Activated naive CD4-positive, alpha-beta T cell treated with anti-CD3 and anti-CD28 coated beads for 36 hours (primary cell): Measurements from ENCODE around the gene FOXL3. TPM values are rescaled to one million over a fixed set of nuclear protein-coding genes. Genes with fewer than 3 reads are reported as not detected.
A peak's percentile ranks its signal among the peaks of the same experiment; 100 is the strongest.

Experiments
- CTCF ChIA-PET: fragments of 350-600 bp; sonication (Branson Sonifier 250); formaldehyde crosslinking; loops from one replicate; lab custom pipeline; 2021; ENCODE audit warnings: antibody characterized with exemption; lab: Charles Lee
- DNase-seq: peaks from one replicate; pipeline ENCODE4 v3.0.0-alpha.2; 2020
- H3K27ac Mint-ChIP-seq: one replicate; pipeline ENCODE4 v1.8.0; 2021; ENCODE audit warnings: mild to moderate bottlenecking, mixed read lengths
- H3K27me3 Mint-ChIP-seq: one replicate; pipeline ENCODE4 v1.8.0; 2021; ENCODE audit warnings: low read depth, mixed read lengths
- H3K36me3 Mint-ChIP-seq: one replicate; pipeline ENCODE4 v1.8.0; 2021; ENCODE audit warnings: low read depth, mixed read lengths
- H3K4me1 Mint-ChIP-seq: one replicate; pipeline ENCODE4 v1.8.0; 2021; ENCODE audit warnings: low read depth, mixed read lengths
- H3K4me3 Mint-ChIP-seq: one replicate; pipeline ENCODE4 v1.8.0; 2021; ENCODE audit warnings: mild to moderate bottlenecking, moderate library complexity, mixed read lengths
- H3K9me3 Mint-ChIP-seq: one replicate; pipeline ENCODE4 v1.8.0; 2021; ENCODE audit warnings: mixed read lengths
- intact Hi-C: fragments of 100-400 bp; cut with micrococcal nuclease; formaldehyde crosslinking; loops from one replicate; pipeline ENCODE4 v1.15.1; 2023
- total RNA-seq, 2 experiments: library from RNA; stranded (reverse); gene quantifications; one replicate each; pipeline ENCODE4 v1.2.3, GENCODE V29; 2021

FOXL3 gene
- total RNA-seq, 2 experiments from 2014 or later = not detected

DNA sequence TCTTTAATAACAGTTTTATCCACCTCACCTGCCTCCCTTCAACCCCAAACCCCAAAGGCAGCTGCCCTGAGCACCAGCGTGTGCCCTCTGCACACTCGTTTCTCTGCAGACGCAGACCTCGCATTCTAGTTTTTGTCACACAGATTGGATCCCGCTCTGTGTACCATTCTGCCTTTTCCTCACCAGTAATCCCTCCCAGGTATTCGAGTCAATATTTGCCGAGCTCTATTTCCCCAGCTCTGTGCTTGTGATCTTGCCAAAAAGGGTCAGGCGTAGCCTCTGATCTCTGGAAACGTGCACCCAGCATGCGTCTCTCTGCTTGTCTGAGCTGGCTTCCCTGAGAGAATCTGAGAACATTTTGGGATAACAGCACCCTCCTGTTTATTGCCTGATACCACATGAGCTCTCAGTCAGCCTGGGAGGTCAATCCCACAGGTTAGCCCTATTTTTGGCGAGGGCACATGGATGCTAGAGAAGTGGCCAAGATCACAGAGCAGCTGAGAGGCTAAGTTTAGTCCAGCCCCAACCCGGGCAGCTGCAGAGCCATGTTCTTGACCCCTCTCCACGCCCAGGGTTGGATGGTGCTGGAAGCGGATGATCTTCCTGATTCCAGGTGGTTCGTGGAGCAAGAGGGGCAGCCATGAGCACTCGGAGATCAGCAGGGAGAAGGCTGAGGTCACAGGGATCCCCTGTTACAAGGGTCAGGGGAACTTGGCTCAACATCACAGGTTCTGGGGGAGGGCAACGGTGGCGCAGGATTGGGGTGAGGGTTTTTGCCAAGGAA is 29.1 kb downstream of the FOXL3 start:
- H3K27ac Mint-ChIP-seq = no peak overlapping the region
- no peaks in the 10 kb centered on the region for H3K4me1 Mint-ChIP-seq
- no peak for DNase-seq
- H3K4me3 Mint-ChIP-seq = no peak overlapping the region
- H3K27me3 Mint-ChIP-seq = peaks cover 25% of the 10 kb centered on the region
- intact Hi-C loops = no loop called here
- no peaks in the 10 kb centered on the region for H3K36me3 Mint-ChIP-seq
- H3K9me3 Mint-ChIP-seq = peaks cover 2% of the 10 kb centered on the region
- CTCF ChIA-PET = interaction anchor here (0.7 to 1.2 kb wide), 3 partner anchors 55 to 555 kb away, joined by 3 to 4 read pairs (median 3); no protein-coding TSS in a partner anchor

DNA sequence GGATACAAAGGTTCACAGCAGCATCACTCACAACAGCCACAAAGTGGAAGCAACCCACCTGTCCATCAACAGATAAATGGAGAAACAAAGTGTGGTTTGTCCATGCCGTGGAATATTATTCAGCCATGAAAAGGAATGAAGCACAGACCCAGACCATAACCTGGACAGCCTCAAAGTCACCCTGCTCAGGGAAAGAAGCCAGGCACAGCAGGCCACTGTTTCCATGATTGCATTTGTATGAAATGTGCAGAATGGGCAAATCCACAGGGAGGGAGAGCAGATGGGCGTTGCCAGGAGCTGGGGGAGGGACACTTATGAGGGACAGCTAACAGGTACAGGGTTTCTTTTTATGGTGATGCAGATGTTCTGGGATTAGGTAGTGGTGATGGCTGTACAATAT is 30.3 kb downstream of the FOXL3 start:
- H3K36me3 Mint-ChIP-seq = no peaks in the 10 kb centered on the region
- intact Hi-C loops = no loop called here
- no peaks in the 10 kb centered on the region for H3K4me1 Mint-ChIP-seq
- peaks cover 25% of the 10 kb centered on the region for H3K27me3 Mint-ChIP-seq
- H3K9me3 Mint-ChIP-seq = no peaks in the 10 kb centered on the region
- CTCF ChIA-PET = interaction anchor here (0.7 to 2.0 kb wide), 2 partner anchors 141 to 454 kb away, joined by 3 to 7 read pairs; no protein-coding TSS in a partner anchor
- no peak overlapping the region for H3K4me3 Mint-ChIP-seq
- no peak overlapping the region for H3K27ac Mint-ChIP-seq
- DNase-seq = no peak

DNA sequence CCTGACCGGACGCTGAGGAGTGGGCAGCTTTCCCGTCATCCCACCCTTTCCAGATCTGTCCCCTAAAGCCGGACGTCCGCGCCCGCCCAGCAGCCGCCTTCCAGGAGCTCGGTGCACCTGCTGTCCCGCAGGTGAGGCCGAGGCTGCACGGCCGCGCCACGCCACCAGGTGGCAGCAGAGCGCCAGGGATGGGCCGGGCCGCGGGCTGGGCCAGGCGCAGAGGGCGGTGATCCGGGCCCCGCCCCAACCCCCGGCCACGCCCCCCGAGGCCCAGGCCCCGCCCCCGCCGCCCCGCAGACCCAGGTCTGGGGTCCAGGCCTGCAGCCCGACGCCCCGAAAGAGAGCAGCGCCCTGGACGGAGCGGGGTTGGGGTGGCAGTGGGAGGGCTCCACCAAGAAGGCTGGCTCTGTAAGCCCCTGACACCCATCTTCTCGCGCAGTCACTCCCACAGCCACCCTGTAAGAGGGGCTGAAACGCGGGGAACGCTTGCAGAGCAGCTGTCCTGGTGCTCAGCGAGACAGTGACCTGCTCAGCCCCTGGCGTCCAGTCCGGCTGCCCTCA is 32.2 kb downstream of the FOXL3 start:
- Mint-ChIP-seq H3K27ac (no peak overlapping the region), H3K36me3 (no peaks in the 10 kb centered on the region), H3K4me1 (no peaks in the 10 kb centered on the region), H3K27me3 (peaks cover 21% of the 10 kb centered on the region), H3K9me3 (peaks cover 2% of the 10 kb centered on the region), H3K4me3 (no peak overlapping the region)
- DNase-seq = peak; percentile 83
- intact Hi-C loops = loop anchor here (1.0 to 2.0 kb wide), 2 partner anchors 452 to 551 kb away; no protein-coding TSS in a partner anchor
- CTCF ChIA-PET = interaction anchor here (0.6 to 2.0 kb wide), 9 partner anchors 9 to 551 kb away, joined by 3 to 8 read pairs (median 3); no protein-coding TSS in a partner anchor

DNA sequence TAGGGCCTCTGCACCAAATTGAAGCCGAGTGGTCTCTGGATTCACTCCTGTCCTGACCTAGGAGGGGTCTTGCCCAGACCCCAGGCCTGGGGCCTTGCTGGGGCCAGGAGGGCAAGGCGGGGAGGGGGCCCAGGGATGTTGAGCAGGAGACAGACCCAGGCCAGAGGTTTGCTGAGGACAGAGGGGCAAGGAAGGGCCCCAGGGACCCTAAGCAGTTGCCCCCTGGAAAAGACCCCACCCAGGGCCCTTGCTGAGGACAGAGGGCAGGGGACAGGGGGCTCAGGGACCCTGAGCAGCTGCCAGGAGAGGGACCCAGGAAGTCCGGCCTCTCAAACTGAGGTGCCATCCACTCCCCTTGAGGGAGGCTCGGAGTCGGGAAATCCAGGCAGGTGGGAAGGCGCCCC is 32.7 kb downstream of the FOXL3 start:
- intact Hi-C loops = loop anchor here (1.0 to 2.0 kb wide), 2 partner anchors 452 to 550 kb away; no protein-coding TSS in a partner anchor
- H3K4me1 Mint-ChIP-seq = no peaks in the 10 kb centered on the region
- CTCF ChIA-PET = interaction anchor here (1.0 to 1.8 kb wide), 3 partner anchors 10 to 14 kb away, joined by 3 to 8 read pairs (median 3); no protein-coding TSS in a partner anchor
- H3K4me3 Mint-ChIP-seq = no peak overlapping the region
- H3K9me3 Mint-ChIP-seq = peaks cover 2% of the 10 kb centered on the region
- H3K36me3 Mint-ChIP-seq = no peaks in the 10 kb centered on the region
- H3K27me3 Mint-ChIP-seq = peaks cover 16% of the 10 kb centered on the region
- no peak for DNase-seq
- no peak overlapping the region for H3K27ac Mint-ChIP-seq

DNA sequence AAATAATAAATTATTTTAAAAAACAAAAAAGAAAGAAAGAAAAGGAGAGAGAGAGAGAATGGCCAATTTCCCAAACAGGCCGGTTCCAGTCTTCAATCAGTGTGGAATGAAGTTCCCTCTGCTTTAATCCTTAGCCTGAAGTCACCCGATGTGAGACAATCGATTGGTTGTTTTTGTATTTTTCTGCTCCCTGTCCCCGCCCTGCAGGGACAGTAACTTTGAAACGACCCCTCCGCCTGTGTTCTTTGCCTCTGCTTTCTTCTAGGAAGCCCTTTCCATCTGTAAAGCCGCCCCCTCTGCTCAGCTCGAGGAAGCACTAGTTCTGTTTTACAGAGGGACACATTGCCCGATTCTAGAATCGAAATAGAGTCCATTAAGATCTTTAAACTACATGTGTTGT is 33.4 kb downstream of the FOXL3 start:
- CTCF ChIA-PET = no interaction called here
- H3K27ac Mint-ChIP-seq = no peak overlapping the region
- H3K4me3 Mint-ChIP-seq = no peak overlapping the region
- peaks cover 2% of the 10 kb centered on the region for H3K9me3 Mint-ChIP-seq
- no peaks in the 10 kb centered on the region for H3K36me3 Mint-ChIP-seq
- peaks cover 11% of the 10 kb centered on the region for H3K27me3 Mint-ChIP-seq
- intact Hi-C loops = loop anchor here (2.0 kb wide), 1 partner anchor 549 kb away; no protein-coding TSS in a partner anchor
- H3K4me1 Mint-ChIP-seq = no peaks in the 10 kb centered on the region
- DNase-seq = no peak

DNA sequence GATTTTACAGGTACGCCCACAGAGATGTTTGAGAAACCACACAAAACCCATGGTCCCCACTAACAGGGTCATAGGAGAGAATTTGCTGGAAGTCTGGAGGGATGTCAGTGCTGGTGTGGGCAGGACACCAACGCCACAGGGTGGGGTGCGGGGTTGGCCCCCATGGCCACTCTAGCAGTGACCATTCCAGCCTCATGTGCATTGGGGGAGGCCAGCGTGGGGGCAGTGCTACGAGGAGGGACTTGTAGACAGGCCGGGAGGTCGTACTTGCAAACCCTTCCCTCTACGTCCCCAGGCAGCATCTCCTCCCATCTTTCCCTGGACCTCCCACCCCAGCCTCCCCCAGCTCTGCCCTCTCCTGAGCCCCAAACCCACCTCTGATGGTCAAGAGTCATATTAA is 34.0 kb downstream of the FOXL3 start:
- Mint-ChIP-seq H3K4me1 (no peaks in the 10 kb centered on the region), H3K27ac (no peak overlapping the region), H3K9me3 (peaks cover 2% of the 10 kb centered on the region), H3K27me3 (peaks cover 9% of the 10 kb centered on the region), H3K4me3 (no peak overlapping the region), H3K36me3 (no peaks in the 10 kb centered on the region)
- no peak for DNase-seq
- intact Hi-C loops = no loop called here
- CTCF ChIA-PET = no interaction called here

DNA sequence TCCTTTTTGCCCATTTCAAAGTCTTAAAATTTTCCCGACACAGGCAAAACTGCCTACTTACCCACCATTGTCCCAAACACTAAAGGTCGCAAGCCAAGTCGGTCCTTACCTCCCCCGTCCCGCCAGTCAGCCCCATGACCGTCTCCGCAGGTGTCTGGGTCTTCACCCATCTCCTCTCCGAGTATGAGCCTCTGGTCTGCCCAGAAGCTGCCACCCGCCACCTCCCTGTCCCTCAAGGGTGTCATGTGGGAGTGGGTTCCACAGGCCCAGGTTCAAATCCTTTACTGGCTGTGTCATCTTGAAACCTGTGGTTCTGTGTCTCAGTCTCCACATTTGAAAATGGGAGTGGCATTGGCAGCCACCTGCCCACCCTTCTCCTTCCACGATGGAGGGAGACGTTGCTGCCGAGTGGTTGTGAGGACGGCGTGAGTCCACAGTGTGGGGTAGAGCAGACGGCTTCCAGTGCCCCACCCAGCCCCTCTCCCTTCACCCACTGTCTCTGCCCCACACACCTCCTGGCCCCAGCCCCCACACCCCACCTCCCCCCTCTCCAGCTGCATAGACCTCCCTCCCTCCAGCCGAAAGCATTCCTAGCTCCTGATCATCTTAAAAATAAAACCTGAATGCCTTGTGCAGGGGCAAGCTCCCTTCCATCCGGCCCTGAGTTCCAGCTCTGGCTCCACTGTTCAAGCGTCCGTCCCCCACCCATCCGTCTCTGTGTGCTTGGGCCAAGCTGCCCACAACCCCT is 35.3 kb downstream of the FOXL3 start:
- intact Hi-C loops = no loop called here
- Mint-ChIP-seq H3K9me3 (peaks cover 2% of the 10 kb centered on the region), H3K27ac (no peak overlapping the region), H3K4me3 (no peak overlapping the region), H3K36me3 (no peaks in the 10 kb centered on the region), H3K4me1 (no peaks in the 10 kb centered on the region), H3K27me3 (no peaks in the 10 kb centered on the region)
- CTCF ChIA-PET = interaction anchor here (0.6 kb wide), 1 partner anchor 451 kb away, joined by 4 read pairs; no protein-coding TSS in a partner anchor
- no peak for DNase-seq

DNA sequence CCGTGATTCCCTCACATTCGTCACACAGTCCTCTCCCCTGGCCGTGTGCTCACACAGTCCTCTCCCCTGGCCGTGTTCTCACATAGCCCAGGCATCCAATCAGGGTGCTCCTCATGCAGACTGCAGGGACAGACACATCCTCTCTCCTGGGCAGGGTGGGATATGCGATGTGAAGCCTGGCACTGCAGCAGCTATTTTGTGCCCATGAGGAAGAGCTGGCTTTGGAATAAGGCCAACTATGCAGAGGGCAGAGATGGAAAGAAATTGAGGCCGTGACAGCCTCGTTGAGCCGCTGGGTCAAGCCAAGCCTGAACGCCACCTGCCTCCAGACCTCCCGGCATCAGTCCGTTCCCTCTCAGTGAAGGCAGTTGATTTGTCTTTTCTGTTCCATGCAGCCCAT is 35.8 kb downstream of the FOXL3 start:
- CTCF ChIA-PET = interaction anchor here (0.6 kb wide), 1 partner anchor 450 kb away, joined by 4 read pairs; no protein-coding TSS in a partner anchor
- no peaks in the 10 kb centered on the region for H3K27me3 Mint-ChIP-seq
- DNase-seq = no peak
- H3K4me1 Mint-ChIP-seq = no peaks in the 10 kb centered on the region
- H3K4me3 Mint-ChIP-seq = no peak overlapping the region
- no peaks in the 10 kb centered on the region for H3K36me3 Mint-ChIP-seq
- peaks cover 2% of the 10 kb centered on the region for H3K9me3 Mint-ChIP-seq
- intact Hi-C loops = no loop called here
- no peak overlapping the region for H3K27ac Mint-ChIP-seq

DNA sequence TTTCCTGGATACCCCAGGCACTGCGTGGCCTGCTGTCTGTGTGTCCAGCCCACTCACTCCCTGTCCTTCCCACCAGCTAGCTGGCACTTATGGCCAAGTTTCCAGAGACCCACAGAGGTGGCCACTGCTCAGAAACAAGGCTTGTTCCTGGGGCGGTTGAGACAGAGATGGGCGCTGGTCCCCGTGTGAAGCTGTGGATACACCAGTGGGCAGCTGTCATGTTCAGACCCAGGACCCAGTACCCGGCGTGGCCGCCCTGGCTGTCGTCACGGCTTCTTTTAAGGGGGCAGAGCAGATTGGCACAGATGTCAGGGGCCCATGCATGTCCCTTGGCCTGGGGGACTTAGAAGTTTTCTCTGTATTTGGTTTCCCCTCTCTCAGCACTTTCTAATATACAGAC is 36.3 kb downstream of the FOXL3 start:
- Mint-ChIP-seq H3K36me3 (no peaks in the 10 kb centered on the region), H3K4me1 (no peaks in the 10 kb centered on the region), H3K27me3 (no peaks in the 10 kb centered on the region), H3K27ac (no peak overlapping the region), H3K9me3 (peaks cover 2% of the 10 kb centered on the region), H3K4me3 (no peak overlapping the region)
- intact Hi-C loops = no loop called here
- DNase-seq = no peak
- CTCF ChIA-PET = no interaction called here

DNA sequence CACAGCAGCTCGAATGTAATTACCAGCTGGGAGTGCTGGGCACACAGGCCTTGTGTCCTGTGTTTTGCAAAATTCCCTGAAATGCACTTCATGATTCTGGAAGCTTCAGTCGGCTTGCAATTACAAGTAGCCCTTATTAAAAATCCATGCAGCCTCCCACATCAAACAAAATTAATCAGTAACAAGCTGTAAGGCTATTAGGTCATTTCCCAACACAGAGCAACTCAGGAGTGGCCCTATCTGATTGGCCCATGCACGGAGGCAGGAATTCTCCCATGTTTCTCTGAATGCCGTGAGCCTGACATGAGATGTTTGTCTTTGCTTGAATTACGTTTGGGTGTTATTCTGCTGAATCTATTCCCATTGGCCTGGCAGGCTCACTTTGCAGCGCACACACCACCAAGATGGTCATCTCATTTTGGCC is 36.9 kb downstream of the FOXL3 start:
- DNase-seq = no peak
- intact Hi-C loops = no loop called here
- Mint-ChIP-seq H3K4me3 (no peak overlapping the region), H3K27me3 (no peaks in the 10 kb centered on the region), H3K36me3 (no peaks in the 10 kb centered on the region), H3K9me3 (peaks cover 2% of the 10 kb centered on the region), H3K4me1 (no peaks in the 10 kb centered on the region), H3K27ac (no peak overlapping the region)
- CTCF ChIA-PET = no interaction called here

DNA sequence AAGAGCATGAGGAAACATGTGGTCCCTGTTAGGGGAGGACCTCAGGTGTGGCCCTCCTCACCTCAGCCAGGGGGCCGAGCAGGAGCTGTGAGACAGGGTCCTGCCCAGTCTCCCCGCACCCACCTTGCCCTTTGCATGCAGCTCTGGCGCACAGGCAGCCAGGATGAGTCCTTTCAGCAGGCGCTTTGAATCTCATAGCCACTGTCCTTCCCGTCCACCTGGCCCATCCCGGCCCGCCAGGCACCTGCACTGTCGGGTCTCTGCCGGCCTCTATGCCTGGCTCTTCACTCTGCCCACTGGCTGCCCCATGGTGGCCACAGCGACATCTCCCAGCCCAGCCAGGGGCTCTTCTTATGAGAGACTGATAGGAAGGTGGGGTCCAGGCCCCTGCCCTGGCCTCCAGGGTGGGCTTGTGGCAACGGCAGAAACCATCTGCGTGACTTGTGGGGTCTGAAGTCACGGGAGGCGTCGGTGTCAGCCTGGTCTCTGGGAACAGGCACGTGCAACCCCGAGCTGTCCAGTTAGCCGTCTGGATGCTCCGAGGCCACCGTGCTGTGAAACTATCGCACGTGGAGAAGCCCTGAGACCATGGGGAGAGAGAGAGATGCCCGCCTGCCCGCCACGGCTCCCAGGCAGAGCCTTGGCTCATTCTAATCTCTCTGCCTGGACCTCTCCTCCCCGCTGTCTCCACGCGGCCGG is 37.4 kb downstream of the FOXL3 start:
- Mint-ChIP-seq H3K4me1 (no peaks in the 10 kb centered on the region), H3K36me3 (no peaks in the 10 kb centered on the region), H3K27me3 (no peaks in the 10 kb centered on the region), H3K9me3 (peaks cover 2% of the 10 kb centered on the region), H3K27ac (no peak overlapping the region), H3K4me3 (no peak overlapping the region)
- CTCF ChIA-PET = no interaction called here
- intact Hi-C loops = no loop called here
- DNase-seq = no peak
